Measurements from ENCODE around the gene SIGLEC5.
"Not testable (repeated sequence)": the region's sequence is repeated elsewhere in the genome, so short reads cannot be mapped to it uniquely, and the experiment has no call there.

SIGLEC5 gene

DNA sequence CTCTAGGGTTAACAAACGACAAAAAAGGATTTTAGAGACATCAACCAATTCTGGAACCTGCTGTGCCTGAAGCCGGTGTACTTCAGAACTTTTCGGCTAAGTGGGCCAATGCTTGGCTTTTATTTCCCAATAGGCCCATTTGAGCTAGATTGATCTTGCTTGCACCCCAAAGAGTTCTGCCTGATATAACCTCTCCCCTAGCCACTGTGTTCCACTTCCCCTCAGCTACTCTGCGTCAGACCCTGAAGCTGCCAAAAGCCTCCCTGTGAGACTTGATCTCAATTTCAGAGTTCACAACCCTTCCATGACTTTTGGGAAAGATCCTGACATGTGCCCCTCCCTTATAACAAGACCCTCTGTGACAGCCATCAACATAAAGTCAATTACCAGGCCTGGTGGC lies 22.1 kb upstream of the SIGLEC5 start:
- H3K27me3 ChIP-seq (ENCODE audit: control insufficient read depth in 1 of 2, insufficient read depth in 2 of 2, low read length in 2 of 2) = no peaks in the 10 kb centered on the region
- H3K4me1 ChIP-seq (ENCODE audit: control insufficient read depth in 1 of 2, insufficient read depth in 2 of 2, low read length in 2 of 2) = no peaks in the 10 kb centered on the region
- H3K9ac ChIP-seq (ENCODE audit: low read depth in 1 of 2, low read length in 2 of 2) = no peak overlapping the region
- no peaks in the 10 kb centered on the region for H3K36me3 ChIP-seq (ENCODE audit: control insufficient read depth in 1 of 2, insufficient read depth in 2 of 2, low read length in 2 of 2)
- no peak overlapping the region for H3K4me3 ChIP-seq (ENCODE audit: low read depth in 1 of 2, low read length in 2 of 2)
- no peak overlapping the region for H3K27ac ChIP-seq (ENCODE audit: low read depth, low read length)
- no peaks in the 10 kb centered on the region for H3K9me3 ChIP-seq (ENCODE audit: control insufficient read depth in 1 of 2, low read length in 2 of 2)

DNA sequence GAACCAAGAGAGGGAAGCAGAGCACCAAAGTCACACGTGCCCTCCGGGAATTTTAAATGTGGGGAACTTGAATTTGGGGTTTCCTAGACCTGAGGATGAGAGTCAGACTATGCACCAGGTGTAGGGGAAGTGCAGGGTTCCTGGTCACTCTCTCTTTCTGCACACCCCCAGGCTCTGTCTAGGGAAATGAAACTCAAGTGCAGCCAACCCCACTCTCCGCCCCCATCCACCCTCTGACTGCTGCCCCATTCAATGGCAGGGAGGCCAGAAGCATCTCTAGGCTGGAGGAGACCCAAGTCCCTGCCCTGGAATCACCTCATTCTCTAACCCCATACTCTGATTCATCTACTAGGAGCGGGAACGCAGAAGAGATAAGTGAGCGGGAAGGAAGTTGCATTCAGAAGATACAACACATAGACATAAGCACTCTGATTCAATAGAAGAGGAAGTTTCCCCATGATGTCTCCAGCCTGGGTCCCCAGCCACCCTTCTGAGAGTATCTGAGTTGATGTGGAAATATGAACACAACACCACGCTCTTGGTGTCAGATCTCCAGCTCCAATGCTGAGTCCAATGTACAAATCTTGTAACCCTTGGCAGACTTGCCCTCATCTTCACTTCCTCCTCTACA lies 21.1 kb upstream of the SIGLEC5 start:
- Histone ChIP-seq H3K9me3 (ENCODE audit: control insufficient read depth in 1 of 2, low read length in 2 of 2) (no peaks in the 10 kb centered on the region), H3K27ac (ENCODE audit: low read depth, low read length) (no peak overlapping the region), H3K27me3 (ENCODE audit: control insufficient read depth in 1 of 2, insufficient read depth in 2 of 2, low read length in 2 of 2) (no peaks in the 10 kb centered on the region), H3K36me3 (ENCODE audit: control insufficient read depth in 1 of 2, insufficient read depth in 2 of 2, low read length in 2 of 2) (no peaks in the 10 kb centered on the region), H3K9ac (ENCODE audit: low read depth in 1 of 2, low read length in 2 of 2) (no peak overlapping the region), H3K4me1 (ENCODE audit: control insufficient read depth in 1 of 2, insufficient read depth in 2 of 2, low read length in 2 of 2) (no peaks in the 10 kb centered on the region), H3K4me3 (ENCODE audit: low read depth in 1 of 2, low read length in 2 of 2) (no peak overlapping the region)

DNA sequence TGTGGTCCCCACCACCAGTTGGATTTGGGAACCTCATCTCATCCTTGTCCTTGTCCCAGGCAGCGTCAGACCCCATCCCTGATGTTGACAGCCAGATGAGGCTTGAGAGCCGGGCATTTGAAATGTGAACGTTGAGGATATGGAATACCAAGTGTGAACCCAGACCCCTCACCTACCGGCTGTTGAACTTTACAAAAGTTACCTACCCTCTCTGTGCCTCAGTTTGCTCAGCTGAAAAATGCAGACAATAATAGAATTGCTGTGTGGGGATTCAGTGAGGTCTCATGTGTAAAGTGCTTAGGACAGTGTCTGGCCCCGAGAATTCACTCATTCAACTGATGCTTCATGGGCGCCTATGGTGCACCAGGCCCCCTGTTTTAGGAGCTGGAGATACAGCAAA lies 17.1 kb upstream of the SIGLEC5 start:
- Histone ChIP-seq H3K36me3 (ENCODE audit: control insufficient read depth in 1 of 2, insufficient read depth in 2 of 2, low read length in 2 of 2) (no peaks in the 10 kb centered on the region), H3K27me3 (ENCODE audit: control insufficient read depth in 1 of 2, insufficient read depth in 2 of 2, low read length in 2 of 2) (no peaks in the 10 kb centered on the region), H3K9ac (ENCODE audit: low read depth in 1 of 2, low read length in 2 of 2) (no peak overlapping the region), H3K4me3 (ENCODE audit: low read depth in 1 of 2, low read length in 2 of 2) (no peak overlapping the region), H3K9me3 (ENCODE audit: control insufficient read depth in 1 of 2, low read length in 2 of 2) (no peaks in the 10 kb centered on the region), H3K27ac (ENCODE audit: low read depth, low read length) (no peak overlapping the region), H3K4me1 (ENCODE audit: control insufficient read depth in 1 of 2, insufficient read depth in 2 of 2, low read length in 2 of 2) (no peaks in the 10 kb centered on the region)

DNA sequence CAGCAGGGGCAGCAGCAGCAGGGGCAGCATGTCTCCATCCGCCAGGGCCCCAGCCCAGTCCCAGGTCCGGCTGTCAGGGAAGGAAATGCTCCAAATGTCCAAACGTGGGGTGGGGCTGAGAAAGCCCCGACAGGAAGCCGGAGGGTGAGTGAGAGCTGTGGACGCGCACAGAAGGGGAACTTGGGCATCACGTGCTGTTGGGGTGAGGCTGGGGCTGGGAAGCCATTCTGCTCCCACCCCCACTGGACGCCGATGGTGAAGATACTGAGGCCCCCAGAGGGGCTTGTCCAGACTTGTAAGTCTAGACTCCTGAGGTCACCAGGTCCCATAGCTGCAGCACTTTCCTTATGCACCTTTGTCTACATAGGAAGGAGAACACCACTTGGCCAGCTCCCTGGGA lies 16.5 kb upstream of the SIGLEC5 start, which contains the start of gene SIGLEC14:
Gene SIGLEC14, minus strand, starts transcription at position 96 of the 400 bp plus-strand sequence. Its CDS starts 66 bp downstream, at position 30.
- not testable (repeated sequence) for H3K36me3 ChIP-seq (ENCODE audit: control insufficient read depth in 1 of 2, insufficient read depth in 2 of 2, low read length in 2 of 2); H3K27me3 ChIP-seq (ENCODE audit: control insufficient read depth in 1 of 2, insufficient read depth in 2 of 2, low read length in 2 of 2); H3K4me1 ChIP-seq (ENCODE audit: control insufficient read depth in 1 of 2, insufficient read depth in 2 of 2, low read length in 2 of 2); H3K9me3 ChIP-seq (ENCODE audit: control insufficient read depth in 1 of 2, low read length in 2 of 2); H3K27ac ChIP-seq (ENCODE audit: low read depth, low read length); H3K4me3 ChIP-seq (ENCODE audit: low read depth in 1 of 2, low read length in 2 of 2); H3K9ac ChIP-seq (ENCODE audit: low read depth in 1 of 2, low read length in 2 of 2)

DNA sequence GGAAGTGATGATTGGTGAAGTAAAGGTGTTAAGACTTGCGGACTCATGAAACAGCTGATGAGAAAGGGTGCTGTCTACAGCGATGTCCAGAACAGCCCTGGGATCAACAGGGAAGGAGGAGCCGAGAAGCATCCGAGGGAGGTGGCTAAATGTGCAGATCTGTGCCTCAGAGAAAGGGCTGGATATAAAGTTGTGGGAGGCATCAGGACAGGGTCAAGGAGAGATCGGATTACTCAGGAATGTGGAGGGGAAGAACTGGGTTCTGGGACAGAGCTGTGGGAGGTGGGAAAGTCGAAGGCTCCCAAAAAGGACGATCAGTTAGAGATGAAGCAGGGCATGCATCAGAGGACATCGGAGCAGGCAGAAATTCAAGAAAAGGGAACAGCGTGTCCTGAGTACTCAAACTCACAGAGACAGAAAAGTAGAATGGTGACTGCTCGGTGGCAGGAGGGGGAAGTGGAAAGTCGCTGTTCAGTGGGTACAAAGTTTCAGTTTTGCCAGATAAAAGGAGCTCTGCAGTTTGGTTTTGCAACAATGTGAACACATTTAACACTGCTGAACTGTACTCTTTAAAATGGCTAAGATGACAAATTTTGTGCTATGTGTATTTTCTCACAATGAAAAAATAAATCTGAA lies 14.6 kb upstream of the SIGLEC5 start:
- Histone ChIP-seq H3K4me1 (ENCODE audit: control insufficient read depth in 1 of 2, insufficient read depth in 2 of 2, low read length in 2 of 2) (no peaks in the 10 kb centered on the region), H3K4me3 (ENCODE audit: low read depth in 1 of 2, low read length in 2 of 2) (no peak overlapping the region), H3K27me3 (ENCODE audit: control insufficient read depth in 1 of 2, insufficient read depth in 2 of 2, low read length in 2 of 2) (no peaks in the 10 kb centered on the region), H3K36me3 (ENCODE audit: control insufficient read depth in 1 of 2, insufficient read depth in 2 of 2, low read length in 2 of 2) (no peaks in the 10 kb centered on the region), H3K9ac (ENCODE audit: low read depth in 1 of 2, low read length in 2 of 2) (no peak overlapping the region), H3K9me3 (ENCODE audit: control insufficient read depth in 1 of 2, low read length in 2 of 2) (no peaks in the 10 kb centered on the region), H3K27ac (ENCODE audit: low read depth, low read length) (no peak overlapping the region)

DNA sequence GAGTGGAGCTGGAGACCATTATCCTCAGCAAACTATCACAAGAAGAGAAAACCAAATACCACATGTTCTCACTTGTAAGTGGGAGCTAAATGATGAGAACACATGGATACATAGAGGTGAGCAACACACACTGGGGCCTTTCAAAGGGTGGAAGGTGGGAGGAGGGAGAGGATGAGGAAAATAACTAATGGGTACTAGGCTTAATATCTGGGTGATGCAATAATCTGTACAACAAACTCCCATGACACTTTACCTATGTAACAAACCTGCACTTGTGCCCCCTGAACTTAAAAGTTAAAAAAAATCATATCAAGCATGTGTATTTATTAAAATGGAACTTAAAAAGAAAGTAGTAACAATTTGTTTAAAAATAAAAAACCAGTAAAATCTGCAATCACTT lies 11.4 kb upstream of the SIGLEC5 start:
- Histone ChIP-seq H3K4me3 (ENCODE audit: low read depth in 1 of 2, low read length in 2 of 2) (no peak overlapping the region), H3K27me3 (ENCODE audit: control insufficient read depth in 1 of 2, insufficient read depth in 2 of 2, low read length in 2 of 2) (no peaks in the 10 kb centered on the region), H3K9me3 (ENCODE audit: control insufficient read depth in 1 of 2, low read length in 2 of 2) (no peaks in the 10 kb centered on the region), H3K36me3 (ENCODE audit: control insufficient read depth in 1 of 2, insufficient read depth in 2 of 2, low read length in 2 of 2) (no peaks in the 10 kb centered on the region), H3K4me1 (ENCODE audit: control insufficient read depth in 1 of 2, insufficient read depth in 2 of 2, low read length in 2 of 2) (no peaks in the 10 kb centered on the region), H3K9ac (ENCODE audit: low read depth in 1 of 2, low read length in 2 of 2) (no peak overlapping the region), H3K27ac (ENCODE audit: low read depth, low read length) (no peak overlapping the region)

DNA sequence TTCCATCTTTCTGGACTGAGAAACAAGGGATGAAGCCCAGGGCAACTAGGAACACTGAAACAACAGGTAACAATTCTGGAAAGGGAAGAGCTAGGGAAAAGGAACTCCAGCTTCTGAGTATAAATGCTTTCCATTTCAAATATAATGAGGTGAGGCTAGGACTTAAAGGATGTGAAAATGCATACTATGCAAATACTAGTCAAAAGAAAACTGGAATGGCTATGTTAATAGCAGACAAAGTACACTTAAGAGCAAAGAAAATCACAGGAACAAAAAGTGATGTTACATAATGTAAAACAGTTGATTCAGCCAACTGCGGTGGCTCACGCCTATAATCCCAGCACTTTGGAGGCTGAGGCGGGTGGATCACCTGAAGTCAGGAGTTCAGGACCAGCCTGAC lies 10.2 kb upstream of the SIGLEC5 start:
- H3K27me3 ChIP-seq (ENCODE audit: control insufficient read depth in 1 of 2, insufficient read depth in 2 of 2, low read length in 2 of 2) = no peaks in the 10 kb centered on the region
- H3K4me1 ChIP-seq (ENCODE audit: control insufficient read depth in 1 of 2, insufficient read depth in 2 of 2, low read length in 2 of 2) = no peaks in the 10 kb centered on the region
- H3K9me3 ChIP-seq (ENCODE audit: control insufficient read depth in 1 of 2, low read length in 2 of 2) = no peaks in the 10 kb centered on the region
- no peaks in the 10 kb centered on the region for H3K36me3 ChIP-seq (ENCODE audit: control insufficient read depth in 1 of 2, insufficient read depth in 2 of 2, low read length in 2 of 2)
- no peak overlapping the region for H3K27ac ChIP-seq (ENCODE audit: low read depth, low read length)
- H3K4me3 ChIP-seq (ENCODE audit: low read depth in 1 of 2, low read length in 2 of 2) = no peak overlapping the region
- H3K9ac ChIP-seq (ENCODE audit: low read depth in 1 of 2, low read length in 2 of 2) = no peak overlapping the region

DNA sequence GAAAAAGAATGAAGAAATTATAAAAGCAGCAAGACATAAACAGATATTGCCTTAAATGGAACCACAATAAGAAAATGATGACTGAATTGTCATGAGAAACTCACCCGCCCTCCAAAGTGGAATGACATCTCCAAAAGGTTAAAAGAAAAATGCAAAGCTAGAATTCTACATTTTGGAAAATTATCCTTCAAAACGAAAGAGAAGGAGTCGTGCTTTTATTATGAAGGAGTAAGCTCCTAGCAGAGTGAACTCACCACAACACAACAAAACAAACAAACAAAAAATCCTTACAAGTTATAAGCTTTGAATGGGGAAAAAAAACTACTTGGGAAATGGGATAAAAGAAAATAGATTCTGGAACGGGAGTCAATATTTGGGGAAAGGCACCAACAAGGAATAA lies 9.7 kb upstream of the SIGLEC5 start:
- Histone ChIP-seq H3K4me1 (ENCODE audit: control insufficient read depth in 1 of 2, insufficient read depth in 2 of 2, low read length in 2 of 2) (no peaks in the 10 kb centered on the region), H3K27me3 (ENCODE audit: control insufficient read depth in 1 of 2, insufficient read depth in 2 of 2, low read length in 2 of 2) (no peaks in the 10 kb centered on the region), H3K9me3 (ENCODE audit: control insufficient read depth in 1 of 2, low read length in 2 of 2) (no peaks in the 10 kb centered on the region), H3K9ac (ENCODE audit: low read depth in 1 of 2, low read length in 2 of 2) (no peak overlapping the region), H3K36me3 (ENCODE audit: control insufficient read depth in 1 of 2, insufficient read depth in 2 of 2, low read length in 2 of 2) (no peaks in the 10 kb centered on the region), H3K4me3 (ENCODE audit: low read depth in 1 of 2, low read length in 2 of 2) (no peak overlapping the region), H3K27ac (ENCODE audit: low read depth, low read length) (no peak overlapping the region)

DNA sequence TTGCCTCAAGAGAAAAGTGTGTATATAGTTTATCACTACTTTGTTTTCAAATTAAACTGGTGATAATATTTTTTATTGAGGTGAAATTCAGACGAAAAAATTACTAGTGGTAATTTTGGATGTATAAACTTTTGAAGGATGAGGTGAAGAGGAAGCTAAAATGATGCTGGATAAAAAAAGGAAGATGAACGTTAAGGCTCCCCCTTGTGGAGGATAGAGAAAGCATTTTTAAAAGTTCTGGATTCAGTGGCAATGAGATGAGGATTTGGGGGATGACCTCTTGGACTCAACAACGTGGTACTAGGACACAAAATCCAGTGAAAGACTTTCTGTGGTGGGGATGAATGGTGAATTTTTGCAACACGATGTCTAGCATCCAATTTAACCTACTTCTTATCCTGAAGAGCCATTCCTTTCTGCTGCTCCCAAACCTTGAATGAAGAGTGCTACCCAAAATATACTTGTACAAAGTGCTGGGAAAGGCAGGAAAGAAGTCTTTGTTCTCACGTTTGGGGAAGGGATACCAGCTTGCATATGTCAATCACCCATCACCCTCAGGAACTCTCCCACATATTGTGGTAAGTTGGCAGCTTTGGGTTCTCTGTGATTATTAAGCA lies 7.3 kb upstream of the SIGLEC5 start:
- H3K9me3 ChIP-seq (ENCODE audit: control insufficient read depth in 1 of 2, low read length in 2 of 2) = no peaks in the 10 kb centered on the region
- no peaks in the 10 kb centered on the region for H3K4me1 ChIP-seq (ENCODE audit: control insufficient read depth in 1 of 2, insufficient read depth in 2 of 2, low read length in 2 of 2)
- no peaks in the 10 kb centered on the region for H3K27me3 ChIP-seq (ENCODE audit: control insufficient read depth in 1 of 2, insufficient read depth in 2 of 2, low read length in 2 of 2)
- H3K4me3 ChIP-seq (ENCODE audit: low read depth in 1 of 2, low read length in 2 of 2) = no peak overlapping the region
- no peaks in the 10 kb centered on the region for H3K36me3 ChIP-seq (ENCODE audit: control insufficient read depth in 1 of 2, insufficient read depth in 2 of 2, low read length in 2 of 2)
- H3K9ac ChIP-seq (ENCODE audit: low read depth in 1 of 2, low read length in 2 of 2) = no peak overlapping the region
- H3K27ac ChIP-seq (ENCODE audit: low read depth, low read length) = no peak overlapping the region

DNA sequence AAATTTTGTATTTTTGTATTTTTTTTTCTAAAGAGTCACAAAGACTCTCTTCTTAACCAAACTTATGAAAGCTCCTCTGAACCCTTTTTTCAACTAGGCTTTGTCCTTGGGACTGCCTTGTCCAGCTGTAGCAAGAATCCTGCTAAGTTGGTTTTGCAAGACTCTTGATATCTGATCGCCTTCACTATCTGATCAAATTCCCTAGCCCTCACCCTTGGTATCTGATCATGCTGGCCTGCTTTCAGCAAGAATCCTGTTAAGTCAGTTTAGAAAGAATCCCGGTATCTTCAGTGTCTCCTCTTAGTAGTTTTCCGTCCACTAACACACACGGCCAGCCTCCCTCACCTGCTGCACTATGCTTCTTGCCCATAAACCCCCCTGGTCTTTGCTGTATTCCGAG lies 1.9 kb upstream of the SIGLEC5 start:
- Histone ChIP-seq H3K27ac (ENCODE audit: low read depth, low read length) (no peak overlapping the region), H3K27me3 (ENCODE audit: control insufficient read depth in 1 of 2, insufficient read depth in 2 of 2, low read length in 2 of 2) (no peaks in the 10 kb centered on the region), H3K36me3 (ENCODE audit: control insufficient read depth in 1 of 2, insufficient read depth in 2 of 2, low read length in 2 of 2) (no peaks in the 10 kb centered on the region), H3K9me3 (ENCODE audit: control insufficient read depth in 1 of 2, low read length in 2 of 2) (no peaks in the 10 kb centered on the region), H3K4me3 (ENCODE audit: low read depth in 1 of 2, low read length in 2 of 2) (no peak overlapping the region), H3K9ac (ENCODE audit: low read depth in 1 of 2, low read length in 2 of 2) (no peak overlapping the region), H3K4me1 (ENCODE audit: control insufficient read depth in 1 of 2, insufficient read depth in 2 of 2, low read length in 2 of 2) (no peaks in the 10 kb centered on the region)
